Neural cell (in vitro differentiated cells): ENCODE measurements around the gene NECTIN3.

Experiments used
- CTCF ChIP-seq: fragments of 450-650 bp; IDR thresholded peaks from 2 replicates; pipeline ENCODE4 v1.5.1; 2014; ENCODE audit warnings: antibody characterized with exemption, mild to moderate bottlenecking, moderate library complexity; ENCODE audit not compliant: poor library complexity, severe bottlenecking
- EP300 ChIP-seq: fragments of 450-650 bp; conservative IDR thresholded peaks from 2 replicates; pipeline ENCODE4 v1.6.1; 2014; ENCODE audit warnings: antibody characterized with exemption, mild to moderate bottlenecking, moderate library complexity; ENCODE audit not compliant: poor library complexity, severe bottlenecking
- EZH2 ChIP-seq: fragments of 200-600, 300-800 bp; shearing (Covaris generic), sonication (generic); IDR thresholded peaks from 2 replicates; pipeline ENCODE4 v1.6.1; 2014; ENCODE audit warnings: antibody characterized with exemption, low read length, borderline replicate concordance, mild to moderate bottlenecking; ENCODE audit not compliant: insufficient read depth, poor library complexity, severe bottlenecking
- MXI1 ChIP-seq: fragments of 450-650 bp; conservative IDR thresholded peaks from 2 replicates; pipeline ENCODE4 v1.6.1; 2014; ENCODE audit warnings: antibody characterized with exemption, mild to moderate bottlenecking; ENCODE audit not compliant: poor library complexity, severe bottlenecking
- POLR2AphosphoS5 ChIP-seq: IDR thresholded peaks from 2 replicates; pipeline ENCODE4 v1.6.1; 2012
- RAD21 ChIP-seq: fragments of 450-650 bp; conservative IDR thresholded peaks from 2 replicates; pipeline ENCODE4 v1.6.1; 2014; ENCODE audit warnings: antibody characterized with exemption, mild to moderate bottlenecking, moderate library complexity
- SMC3 ChIP-seq: fragments of 450-650 bp; conservative IDR thresholded peaks from 2 replicates; pipeline ENCODE4 v1.6.1; 2014; ENCODE audit warnings: antibody characterized with exemption, mild to moderate bottlenecking, moderate library complexity; ENCODE audit not compliant: poor library complexity

GRCh38 chr3:111190518-111190917, 118.9 kb downstream of the NECTIN3 start:
- TF ChIP-seq CTCF (no peak), EZH2 (no peak), EP300 (no peak), MXI1 (no peak), RAD21 (no peak), SMC3 (no peak), POLR2AphosphoS5 (no peak)
